Thoracic aorta (tissue), 2 donors: ENCODE results near the gene CAPN12. TPM values are rescaled to one million over a fixed set of nuclear protein-coding genes. Genes with fewer than 3 reads are reported as not detected.
A peak's percentile ranks its signal among the peaks of the same experiment; 100 is the strongest.

Experiments
- ATAC-seq: fragments of 150-250 bp; one replicate; pipeline ENCODE4 v1.8.0; 2017; ENCODE audit warnings: low read depth; ENCODE audit not compliant: insufficient number of reproducible peaks, low FRiP score
- DNase-seq: peaks from one replicate; pipeline ENCODE4 v3.0.0-alpha.2; 2020; ENCODE audit warnings: low spot score
- H3K27ac ChIP-seq, 2 donors: fragments of 200-600 bp; sonication (generic); 1 replicate in 1 of 2; 2 replicates in 1 of 2; pipeline ENCODE4 v1.5.1; 2016; ENCODE audit warnings: mild to moderate bottlenecking in 2 of 2, moderate library complexity in 2 of 2
- H3K27me3 ChIP-seq: fragments of 200-600 bp; sonication (generic); replicated peaks from 2 replicates; pipeline ENCODE4 v1.6.0; 2016; ENCODE audit warnings: mild to moderate bottlenecking; ENCODE audit not compliant: insufficient read depth
- H3K36me3 ChIP-seq: fragments of 200-600 bp; sonication (generic); one replicate; pipeline ENCODE4 v1.5.1; 2016
- H3K4me1 ChIP-seq, 2 donors: fragments of 200-600 bp; sonication (generic); 1 replicate in 1 of 2; 2 replicates in 1 of 2; pipeline versions ENCODE4 v1.5.1 to v1.6.0; 2016; ENCODE audit warnings: low read depth in 2 of 2, mild to moderate bottlenecking in 1 of 2; ENCODE audit not compliant: control insufficient read depth in 1 of 2
- H3K4me3 ChIP-seq: fragments of 200-600 bp; sonication (generic); 2 replicates; pipeline ENCODE4 v1.5.1; 2016; ENCODE audit warnings: mild to moderate bottlenecking
- H3K9me3 ChIP-seq: fragments of 200-600 bp; sonication (generic); 2 replicates; pipeline ENCODE4 v1.5.1; 2016
- CTCF ChIP-seq: fragments of 200-600 bp; sonication (generic); IDR thresholded peaks from one replicate; pipeline ENCODE4 v1.5.1; 2019; ENCODE audit warnings: antibody characterized with exemption
- total RNA-seq, 2 donors: library from RNA; depleted of rRNA; stranded (reverse); fragments of >200 nt; gene quantifications; one replicate each; pipeline versions ENCODE4 v1.1.0 to v1.2.3, GENCODE V29; 2016

The CAPN12 gene
- total RNA-seq, 2 donors from 2014 or later: 0.81 to 2.1 TPM

GRCh38 chr19:38719761-38720558 is 24.3 kb downstream of the CAPN12 start:
- H3K4me3 ChIP-seq: peak overlapping the region; percentile 28
- no peak for TF ChIP-seq CTCF
- H3K4me1 ChIP-seq: peaks cover 31 to 53% of the 10 kb centered on the region in 2 donors
- no peak for DNase-seq
- H3K9me3 ChIP-seq: no peaks in the 10 kb centered on the region
- H3K27ac ChIP-seq: peak overlapping the region; percentile 84 to 93
- no peaks in the 10 kb centered on the region for H3K27me3 ChIP-seq
- ATAC-seq: no peak
- peaks cover 94% of the 10 kb centered on the region for H3K36me3 ChIP-seq

- H3K9me3 ChIP-seq: no peaks in the 10 kb centered on the region
- H3K4me3 ChIP-seq: peak overlapping the region; percentile 28
- H3K36me3 ChIP-seq: peaks cover 94% of the 10 kb centered on the region
- peak; percentile 42 for TF ChIP-seq CTCF
- DNase-seq: no peak
- no peaks in the 10 kb centered on the region for H3K27me3 ChIP-seq
- peaks cover 41 to 63% of the 10 kb centered on the region in 2 donors for H3K4me1 ChIP-seq
- ATAC-seq: peak; percentile 32
- peak overlapping the region; percentile 84 to 93 for H3K27ac ChIP-seq
Observed at GRCh38 chr19:38718747-38719543, 25.3 kb downstream of the CAPN12 start.

GRCh38 chr19:38717855-38718254 is 26.4 kb downstream of the CAPN12 start:
- no peak for DNase-seq
- H3K9me3 ChIP-seq: no peaks in the 10 kb centered on the region
- H3K27ac ChIP-seq: peak overlapping the region; percentile 84 to 93
- no peaks in the 10 kb centered on the region for H3K27me3 ChIP-seq
- H3K36me3 ChIP-seq: peaks cover 90% of the 10 kb centered on the region
- no peak overlapping the region for H3K4me3 ChIP-seq
- TF ChIP-seq CTCF: no peak
- H3K4me1 ChIP-seq: peaks cover 46 to 74% of the 10 kb centered on the region in 2 donors
- no peak for ATAC-seq

- no peak for TF ChIP-seq CTCF
- H3K4me1 ChIP-seq: peaks cover 52 to 75% of the 10 kb centered on the region in 2 donors
- no peak for DNase-seq
- H3K4me3 ChIP-seq: no peak overlapping the region
- peaks cover 81% of the 10 kb centered on the region for H3K36me3 ChIP-seq
- H3K27me3 ChIP-seq: no peaks in the 10 kb centered on the region
- no peaks in the 10 kb centered on the region for H3K9me3 ChIP-seq
- no peak for ATAC-seq
- H3K27ac ChIP-seq: peak overlapping the region in 1 of 2 donors; percentile 81
Observed at GRCh38 chr19:38717051-38717450, 27.2 kb downstream of the CAPN12 start.

GRCh38 chr19:38715555-38715954 is 28.7 kb downstream of the CAPN12 start:
- Histone ChIP-seq H3K27me3 (no peaks in the 10 kb centered on the region), H3K36me3 (peaks cover 79% of the 10 kb centered on the region), H3K4me3 (no peak overlapping the region), H3K27ac (peak overlapping the region; percentile 66 to 81), H3K9me3 (no peaks in the 10 kb centered on the region), H3K4me1 (peaks cover 53 to 76% of the 10 kb centered on the region in 2 donors)
- ATAC-seq (no peak), DNase-seq (peak; percentile 66)
- peak; percentile 40 for TF ChIP-seq CTCF
